BLaER1 (cell line): ENCODE data around the gene POM121L2.
"Not testable (repeated sequence)": the region's sequence is repeated elsewhere in the genome, so short reads cannot be mapped to it uniquely, and the experiment has no call there.

Experiments
- H3K27ac ChIP-seq: shearing (Covaris generic); formaldehyde crosslinking; 2 replicates; pipeline ENCODE4 v1.8.1; 2022
- H3K27me3 ChIP-seq: shearing (Covaris generic); formaldehyde crosslinking; 2 replicates; pipeline ENCODE4 v1.8.1; 2022
- H3K36me3 ChIP-seq: shearing (Covaris generic); formaldehyde crosslinking; 2 replicates; pipeline ENCODE4 v1.8.1; 2022
- H3K4me1 ChIP-seq: shearing (Covaris generic); formaldehyde crosslinking; 2 replicates; pipeline ENCODE4 v1.8.1; 2022
- H3K4me2 ChIP-seq: shearing (Covaris generic); formaldehyde crosslinking; 2 replicates; pipeline ENCODE4 v1.8.1; 2022
- H3K4me3 ChIP-seq: shearing (Covaris generic); formaldehyde crosslinking; 2 replicates; pipeline ENCODE4 v1.8.1; 2022
- H3K9ac ChIP-seq: shearing (Covaris generic); formaldehyde crosslinking; 2 replicates; pipeline ENCODE4 v1.8.1; 2022
- H3K9me3 ChIP-seq: shearing (Covaris generic); formaldehyde crosslinking; 2 replicates; pipeline ENCODE4 v1.8.1; 2022
- H4K20me1 ChIP-seq: shearing (Covaris generic); formaldehyde crosslinking; 2 replicates; pipeline ENCODE4 v1.8.1; 2022
- Cebpa-rat ChIP-seq: shearing (Covaris generic); IDR thresholded peaks from 2 replicates; pipeline ENCODE4 v1.8.1; 2022

Gene POM121L2

GRCh38 chr6:27281569-27281968, 30.5 kb downstream of the POM121L2 start:
- no peaks in the 10 kb centered on the region for H3K36me3 ChIP-seq
- H3K27me3 ChIP-seq, result peaks cover 33% of the 10 kb centered on the region
- no peak overlapping the region for H3K4me3 ChIP-seq
- no peak overlapping the region for H3K9ac ChIP-seq
- H4K20me1 ChIP-seq, result no peaks in the 10 kb centered on the region
- H3K4me2 ChIP-seq, result no peak overlapping the region
- H3K9me3 ChIP-seq, result peaks cover 51% of the 10 kb centered on the region
- H3K27ac ChIP-seq, result no peak overlapping the region
- H3K4me1 ChIP-seq, result no peaks in the 10 kb centered on the region
- TF ChIP-seq Cebpa-rat, result no peak

GRCh38 chr6:27281105-27281539, 31.0 kb downstream of the POM121L2 start:
- Histone ChIP-seq H4K20me1 (no peaks in the 10 kb centered on the region), H3K9ac (no peak overlapping the region), H3K4me3 (no peak overlapping the region), H3K9me3 (peaks cover 47% of the 10 kb centered on the region), H3K36me3 (no peaks in the 10 kb centered on the region), H3K27ac (no peak overlapping the region), H3K27me3 (peaks cover 28% of the 10 kb centered on the region), H3K4me2 (no peak overlapping the region), H3K4me1 (no peaks in the 10 kb centered on the region)
- no peak for TF ChIP-seq Cebpa-rat

- Histone ChIP-seq H3K4me1 (no peaks in the 10 kb centered on the region), H3K36me3 (no peaks in the 10 kb centered on the region), H3K27ac (no peak overlapping the region), H4K20me1 (no peaks in the 10 kb centered on the region), H3K27me3 (peaks cover 25% of the 10 kb centered on the region), H3K9ac (no peak overlapping the region), H3K9me3 (peaks cover 44% of the 10 kb centered on the region), H3K4me2 (no peak overlapping the region), H3K4me3 (no peak overlapping the region)
- no peak for TF ChIP-seq Cebpa-rat
These were observed 31.5 kb downstream of the POM121L2 start for GRCh38 chr6:27280540-27281000.

- H3K4me2 ChIP-seq, result no peak overlapping the region
- TF ChIP-seq Cebpa-rat, result no peak
- H3K9ac ChIP-seq, result no peak overlapping the region
- peaks cover 25% of the 10 kb centered on the region for H3K27me3 ChIP-seq
- no peaks in the 10 kb centered on the region for H4K20me1 ChIP-seq
- no peaks in the 10 kb centered on the region for H3K36me3 ChIP-seq
- H3K9me3 ChIP-seq, result peaks cover 44% of the 10 kb centered on the region
- H3K27ac ChIP-seq, result no peak overlapping the region
- no peak overlapping the region for H3K4me3 ChIP-seq
- H3K4me1 ChIP-seq, result no peaks in the 10 kb centered on the region
These were observed 32.0 kb downstream of the POM121L2 start for GRCh38 chr6:27280064-27280539.

GRCh38 chr6:27279513-27280063, 32.5 kb downstream of the POM121L2 start:
- peaks cover 44% of the 10 kb centered on the region for H3K9me3 ChIP-seq
- no peak overlapping the region for H3K4me3 ChIP-seq
- H3K27ac ChIP-seq, result no peak overlapping the region
- H3K9ac ChIP-seq, result no peak overlapping the region
- H3K36me3 ChIP-seq, result no peaks in the 10 kb centered on the region
- H4K20me1 ChIP-seq, result no peaks in the 10 kb centered on the region
- H3K4me1 ChIP-seq, result no peaks in the 10 kb centered on the region
- no peak for TF ChIP-seq Cebpa-rat
- no peak overlapping the region for H3K4me2 ChIP-seq
- H3K27me3 ChIP-seq, result peaks cover 25% of the 10 kb centered on the region

GRCh38 chr6:27275025-27275956, 36.8 kb downstream of the POM121L2 start:
- Histone ChIP-seq H3K4me3 (no peak overlapping the region), H3K4me2 (no peak overlapping the region), H4K20me1 (no peaks in the 10 kb centered on the region), H3K27me3 (peaks cover 15% of the 10 kb centered on the region), H3K4me1 (no peaks in the 10 kb centered on the region), H3K36me3 (no peaks in the 10 kb centered on the region), H3K9ac (no peak overlapping the region), H3K27ac (no peak overlapping the region), H3K9me3 (peaks cover 21% of the 10 kb centered on the region)
- TF ChIP-seq Cebpa-rat, result no peak

GRCh38 chr6:27273783-27274182, 38.3 kb downstream of the POM121L2 start:
- Histone ChIP-seq H3K4me2 (no peak overlapping the region), H3K4me3 (no peak overlapping the region), H3K9me3 (peaks cover 6% of the 10 kb centered on the region; the same call in 1 of the 2 replicates), H3K27me3 (no peaks in the 10 kb centered on the region; the same call in 1 of the 2 replicates), H3K27ac (no peak overlapping the region), H3K4me1 (no peaks in the 10 kb centered on the region), H4K20me1 (no peaks in the 10 kb centered on the region), H3K36me3 (no peaks in the 10 kb centered on the region), H3K9ac (no peak overlapping the region)
- TF ChIP-seq Cebpa-rat, result no peak

GRCh38 chr6:27268803-27269202, 43.3 kb downstream of the POM121L2 start:
- H3K4me2 ChIP-seq, result no peak overlapping the region
- no peaks in the 10 kb centered on the region; the same call in 1 of the 2 replicates for H3K9me3 ChIP-seq
- no peaks in the 10 kb centered on the region for H3K4me1 ChIP-seq
- H3K27ac ChIP-seq, result no peak overlapping the region
- no peak for TF ChIP-seq Cebpa-rat
- H3K9ac ChIP-seq, result no peak overlapping the region
- no peaks in the 10 kb centered on the region for H3K27me3 ChIP-seq
- no peak overlapping the region for H3K4me3 ChIP-seq
- H4K20me1 ChIP-seq, result no peaks in the 10 kb centered on the region
- H3K36me3 ChIP-seq, result no peaks in the 10 kb centered on the region

GRCh38 chr6:27267857-27268434, 44.1 kb downstream of the POM121L2 start:
- no peaks in the 10 kb centered on the region for H3K36me3 ChIP-seq
- no peaks in the 10 kb centered on the region; the same call in 1 of the 2 replicates for H3K9me3 ChIP-seq
- H3K27me3 ChIP-seq, result no peaks in the 10 kb centered on the region
- H3K27ac ChIP-seq, result no peak overlapping the region
- H3K4me1 ChIP-seq, result no peaks in the 10 kb centered on the region
- H3K4me3 ChIP-seq, result no peak overlapping the region
- H4K20me1 ChIP-seq, result no peaks in the 10 kb centered on the region
- no peak overlapping the region for H3K9ac ChIP-seq
- TF ChIP-seq Cebpa-rat, result no peak
- H3K4me2 ChIP-seq, result no peak overlapping the region

- H3K9ac ChIP-seq, H3K4me3 ChIP-seq, H4K20me1 ChIP-seq, H3K36me3 ChIP-seq, H3K27me3 ChIP-seq, H3K27ac ChIP-seq, H3K4me1 ChIP-seq, H3K9me3 ChIP-seq, H3K4me2 ChIP-seq: not testable (repeated sequence)
These were observed 45.1 kb downstream of the POM121L2 start for GRCh38 chr6:27267003-27267402.
